Naive B cell (primary cell): ENCODE measurements around the gene MKRN1. TPM values are rescaled to one million over a fixed set of nuclear protein-coding genes. Genes with fewer than 3 reads are reported as not detected.
"Not testable (repeated sequence)": the region's sequence is repeated elsewhere in the genome, so short reads cannot be mapped to it uniquely, and the experiment has no call there.

Source experiments
- ATAC-seq, 2 donors: fragments of 150-1000 bp; cut with Tn5 transposase; 2 replicates each; pipeline ENCODE4 v1.10.0; 2021; ENCODE audit warnings: low read depth in 2 of 2, mild to moderate bottlenecking in 2 of 2, moderate library complexity in 2 of 2
- DNase-seq: peaks from one replicate; pipeline ENCODE4 v3.0.0; 2022
- H3K27ac Mint-ChIP-seq, 6 donors: one replicate each; pipeline ENCODE4 v1.8.0; 2020 to 2022; ENCODE audit warnings: mild to moderate bottlenecking in 6 of 6, mixed read lengths in 6 of 6, moderate library complexity in 5 of 6, inconsistent platforms in 2 of 6
- H3K27me3 Mint-ChIP-seq, 3 donors: one replicate each; pipeline ENCODE4 v1.8.0; 2021 to 2022; ENCODE audit warnings: mixed read lengths in 3 of 3, mild to moderate bottlenecking in 1 of 3
- H3K36me3 Mint-ChIP-seq, 2 donors: one replicate each; pipeline ENCODE4 v1.8.0; 2020 to 2022; ENCODE audit warnings: mixed read lengths in 2 of 2, inconsistent platforms in 1 of 2, mild to moderate bottlenecking in 1 of 2
- H3K4me1 Mint-ChIP-seq, 3 donors: one replicate each; pipeline ENCODE4 v1.8.0; 2020 to 2022; ENCODE audit warnings: mixed read lengths in 3 of 3, inconsistent platforms in 1 of 3, mild to moderate bottlenecking in 1 of 3, moderate library complexity in 1 of 3
- H3K4me3 Mint-ChIP-seq, 8 donors: one replicate each; pipeline ENCODE4 v1.8.0; 2020 to 2022; ENCODE audit warnings: mild to moderate bottlenecking in 8 of 8, mixed read lengths in 8 of 8, moderate library complexity in 8 of 8, inconsistent platforms in 2 of 8
- H3K9me3 Mint-ChIP-seq, 7 donors: one replicate each; pipeline ENCODE4 v1.8.0; 2020 to 2022; ENCODE audit warnings: mixed read lengths in 7 of 7, mild to moderate bottlenecking in 5 of 7, inconsistent platforms in 2 of 7, moderate library complexity in 1 of 7
- polyA plus RNA-seq, 6 donors: library from polyadenylated mRNA; unstranded; fragments of 300-500 nt; fragmentation: Illumina TruSeq; gene quantifications; one replicate each; pipeline ENCODE4 v1.2.3, GENCODE V29; 2021; ENCODE audit warnings: low read depth in 6 of 6

The MKRN1 gene
- polyA plus RNA-seq, 6 donors from 2014 or later: 99.0 to 151 (median 120) TPM

DNA sequence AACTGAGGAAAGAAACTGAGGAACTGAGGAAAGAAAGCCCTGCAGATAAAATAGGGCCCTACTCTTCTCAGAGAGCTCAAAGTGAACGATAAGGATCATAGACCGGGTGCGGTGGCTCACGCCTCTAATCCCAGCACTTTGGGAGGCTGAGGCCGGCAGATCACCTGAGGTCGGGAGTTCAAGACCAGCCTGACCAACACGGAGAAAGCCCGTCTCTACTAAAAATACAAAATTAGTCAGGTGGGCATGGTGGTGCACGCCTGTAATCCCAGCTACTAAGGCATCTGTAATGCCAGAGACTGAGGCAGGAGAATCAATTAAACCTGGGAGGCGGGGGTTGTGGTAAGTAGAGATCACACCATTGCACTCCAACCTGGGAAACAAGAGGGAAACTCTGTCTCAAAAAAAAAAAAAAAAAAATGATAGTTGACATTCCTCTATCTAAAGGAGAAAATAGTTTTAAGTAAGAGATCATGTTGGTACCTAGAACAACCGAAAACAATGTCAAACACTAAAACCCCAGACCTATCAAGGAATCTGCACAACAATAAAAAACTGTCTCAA lies 2.5 kb downstream of the MKRN1 start:
- Mint-ChIP-seq H3K4me1 (peaks cover 14 to 40% (median 28%) of the 10 kb centered on the region in 3 donors), H3K36me3 (no peaks in the 10 kb centered on the region), H3K27me3 (no peaks in the 10 kb centered on the region), H3K4me3 (peak overlapping the region; percentile 89 to 100 (median 98)), H3K27ac (peak overlapping the region in 4 of 6 donors; percentile 87 to 95 (median 92)), H3K9me3 (no peaks in the 10 kb centered on the region)
- no peak for ATAC-seq
- no peak for DNase-seq

GRCh38 chr7:140475747-140476333 lies 3.5 kb downstream of the MKRN1 start:
- Mint-ChIP-seq H3K27ac (peak overlapping the region in 3 of 6 donors; percentile 66 to 95 (median 80)), H3K36me3 (no peaks in the 10 kb centered on the region), H3K27me3 (no peaks in the 10 kb centered on the region)

DNA sequence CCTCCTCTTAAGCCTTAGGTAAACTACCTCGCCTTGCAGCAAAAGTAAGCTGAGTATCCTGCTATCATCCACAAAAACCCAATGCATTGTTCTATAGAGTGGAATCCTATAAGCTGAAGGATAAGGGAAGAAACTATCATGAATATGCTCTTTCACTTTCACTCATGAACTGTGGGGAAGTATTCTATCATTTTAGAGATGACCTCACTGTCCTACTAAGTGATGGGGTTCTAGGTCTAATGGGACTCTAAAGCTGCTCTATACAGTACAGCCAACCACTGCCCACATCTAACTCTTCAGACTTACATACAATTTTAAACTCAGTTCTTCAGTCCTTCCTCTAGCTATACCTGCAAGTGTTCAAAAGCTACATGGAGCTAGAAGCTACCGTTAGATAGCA lies 16.2 kb downstream of the MKRN1 start:
- peaks cover 4 to 8% of the 10 kb centered on the region in 2 donors for H3K36me3 Mint-ChIP-seq

More at GRCh38 chr7:140475747-140476333, 3.5 kb downstream of the MKRN1 start:
- peaks cover 17 to 41% (median 32%) of the 10 kb centered on the region in 3 donors for H3K4me1 Mint-ChIP-seq
- peak; percentile 49 for DNase-seq
- H3K4me3 Mint-ChIP-seq: peak overlapping the region in 6 of 8 donors; percentile 31 to 82 (median 53)
- H3K9me3 Mint-ChIP-seq: no peaks in the 10 kb centered on the region
- no peak for ATAC-seq

DNA sequence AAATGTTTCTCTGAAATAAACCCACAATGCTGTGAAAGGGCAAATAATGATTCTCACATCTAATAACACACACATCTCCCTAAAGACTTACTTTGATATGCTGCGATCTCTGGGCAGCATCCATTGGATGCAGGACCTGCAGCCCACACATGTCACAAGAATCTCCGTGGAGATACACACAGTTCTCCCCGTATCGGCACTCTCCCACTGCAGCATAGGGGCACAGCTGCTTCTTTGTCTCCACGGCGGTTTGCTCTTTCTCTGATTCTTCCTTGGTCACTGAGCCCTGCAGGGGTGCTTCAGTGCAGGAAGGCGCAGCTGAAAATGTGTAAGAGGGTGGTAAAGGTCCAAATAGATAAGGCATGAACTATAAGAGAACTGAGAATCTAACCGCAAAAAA lies 20.4 kb downstream of the MKRN1 start:
- H3K4me3 Mint-ChIP-seq: no peak overlapping the region
- peaks cover 24 to 28% of the 10 kb centered on the region in 2 donors for H3K36me3 Mint-ChIP-seq

More for the DNA sequence above, 16.2 kb downstream of the MKRN1 start:
- peaks cover 3 to 13% (median 7%) of the 10 kb centered on the region in 3 donors for H3K4me1 Mint-ChIP-seq
- ATAC-seq (no peak), DNase-seq (no peak)
- H3K9me3 Mint-ChIP-seq: no peaks in the 10 kb centered on the region
- no peak overlapping the region for H3K27ac Mint-ChIP-seq
- no peaks in the 10 kb centered on the region for H3K27me3 Mint-ChIP-seq
- H3K4me3 Mint-ChIP-seq: no peak overlapping the region

DNA sequence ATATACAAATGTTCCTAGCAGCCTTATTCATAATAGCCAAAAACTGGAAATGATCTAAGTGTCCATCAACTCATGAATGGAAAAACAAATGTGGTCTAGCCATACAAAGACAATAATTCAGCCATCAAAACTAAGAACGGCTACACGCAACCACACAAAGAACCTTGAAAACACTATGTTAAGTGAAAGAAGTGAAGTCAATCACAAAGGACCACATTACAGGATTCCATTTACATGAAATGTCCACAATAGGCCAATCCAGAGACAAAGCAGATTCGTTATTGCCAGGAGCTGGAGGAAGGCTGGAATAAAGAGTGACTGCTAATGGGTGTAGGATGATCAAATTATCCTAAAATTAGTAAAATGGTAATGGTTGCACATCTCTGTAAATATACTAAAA lies 21.1 kb downstream of the MKRN1 start:
- H3K4me1 Mint-ChIP-seq: peaks cover 0 to 8% (median 4%) of the 10 kb centered on the region in 3 donors
- no peaks in the 10 kb centered on the region for H3K9me3 Mint-ChIP-seq
- peaks cover 24 to 29% of the 10 kb centered on the region in 2 donors for H3K36me3 Mint-ChIP-seq
- DNase-seq (no peak), ATAC-seq (no peak)
- no peaks in the 10 kb centered on the region for H3K27me3 Mint-ChIP-seq
- no peak overlapping the region for H3K4me3 Mint-ChIP-seq
- H3K27ac Mint-ChIP-seq: no peak overlapping the region

More for the DNA sequence above, 20.4 kb downstream of the MKRN1 start:
- Mint-ChIP-seq H3K4me1 (peaks cover 0 to 8% (median 4%) of the 10 kb centered on the region in 3 donors), H3K9me3 (no peaks in the 10 kb centered on the region), H3K27ac (peak overlapping the region in 1 of 6 donors; percentile 20), H3K27me3 (no peaks in the 10 kb centered on the region)
- DNase-seq (no peak), ATAC-seq (no peak)

DNA sequence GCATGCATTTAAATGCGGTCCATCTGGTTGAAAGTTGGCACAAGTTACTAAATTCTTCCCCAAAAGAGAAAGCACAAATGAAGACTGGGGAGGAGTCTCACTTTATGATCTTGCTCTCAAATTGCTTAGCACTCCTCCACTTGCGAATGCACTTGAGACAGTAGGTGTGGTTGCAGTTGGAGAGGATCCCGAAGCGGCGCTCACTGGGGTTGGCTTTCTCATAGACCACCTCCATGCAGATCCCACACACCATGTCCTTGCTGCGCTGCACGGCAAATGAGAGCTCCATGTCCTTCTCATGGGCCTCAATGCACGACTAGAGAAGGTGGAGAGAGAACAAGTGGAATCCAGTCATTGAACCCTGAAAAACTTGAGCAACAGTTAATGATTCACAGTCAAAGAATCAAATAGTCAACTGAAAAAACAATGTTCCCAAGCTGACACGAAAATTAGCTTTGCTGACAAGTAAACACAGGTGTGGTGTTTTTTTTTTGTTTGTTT lies 22.7 kb downstream of the MKRN1 start:
- Mint-ChIP-seq H3K36me3 (peaks cover 32 to 38% of the 10 kb centered on the region in 2 donors), H3K4me1 (peaks cover 5 to 18% (median 9%) of the 10 kb centered on the region in 3 donors), H3K27me3 (no peaks in the 10 kb centered on the region), H3K27ac (no peak overlapping the region), H3K9me3 (no peaks in the 10 kb centered on the region), H3K4me3 (no peak overlapping the region)
- DNase-seq (no peak), ATAC-seq (no peak)

- Mint-ChIP-seq H3K9me3 (no peaks in the 10 kb centered on the region), H3K4me3 (no peak overlapping the region), H3K36me3 (peaks cover 32 to 38% of the 10 kb centered on the region in 2 donors), H3K27ac (no peak overlapping the region), H3K4me1 (peaks cover 7 to 19% (median 14%) of the 10 kb centered on the region in 3 donors), H3K27me3 (no peaks in the 10 kb centered on the region)
- DNase-seq (no peak), ATAC-seq (no peak)
Measured at GRCh38 chr7:140455743-140456142, 23.6 kb downstream of the MKRN1 start.

DNA sequence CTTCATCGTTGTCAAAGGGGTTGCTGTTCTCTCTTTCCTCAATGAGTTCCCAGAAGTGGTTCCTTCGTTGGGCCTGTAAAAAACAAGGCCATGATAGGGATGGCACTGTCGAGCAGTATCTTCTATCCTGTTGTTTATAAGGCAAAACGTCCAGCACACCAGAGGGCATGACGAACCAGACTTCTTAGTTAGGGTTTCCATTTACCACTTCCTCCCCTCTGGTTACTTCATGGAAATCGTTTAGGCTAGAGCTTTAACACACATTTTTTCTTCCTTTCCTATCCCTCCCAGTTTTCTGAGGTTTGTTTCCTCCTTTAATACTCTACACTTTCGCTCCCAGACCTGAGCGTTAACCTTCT lies 24.7 kb downstream of the MKRN1 start:
- peak overlapping the region in 2 of 6 donors; percentile 10 to 56 for H3K27ac Mint-ChIP-seq
- ATAC-seq (no peak), DNase-seq (no peak)
- H3K36me3 Mint-ChIP-seq: peaks cover 32 to 38% of the 10 kb centered on the region in 2 donors
- peaks cover 18 to 22% (median 21%) of the 10 kb centered on the region in 3 donors for H3K4me1 Mint-ChIP-seq
- no peaks in the 10 kb centered on the region for H3K9me3 Mint-ChIP-seq
- no peak overlapping the region for H3K4me3 Mint-ChIP-seq
- no peaks in the 10 kb centered on the region for H3K27me3 Mint-ChIP-seq

DNA sequence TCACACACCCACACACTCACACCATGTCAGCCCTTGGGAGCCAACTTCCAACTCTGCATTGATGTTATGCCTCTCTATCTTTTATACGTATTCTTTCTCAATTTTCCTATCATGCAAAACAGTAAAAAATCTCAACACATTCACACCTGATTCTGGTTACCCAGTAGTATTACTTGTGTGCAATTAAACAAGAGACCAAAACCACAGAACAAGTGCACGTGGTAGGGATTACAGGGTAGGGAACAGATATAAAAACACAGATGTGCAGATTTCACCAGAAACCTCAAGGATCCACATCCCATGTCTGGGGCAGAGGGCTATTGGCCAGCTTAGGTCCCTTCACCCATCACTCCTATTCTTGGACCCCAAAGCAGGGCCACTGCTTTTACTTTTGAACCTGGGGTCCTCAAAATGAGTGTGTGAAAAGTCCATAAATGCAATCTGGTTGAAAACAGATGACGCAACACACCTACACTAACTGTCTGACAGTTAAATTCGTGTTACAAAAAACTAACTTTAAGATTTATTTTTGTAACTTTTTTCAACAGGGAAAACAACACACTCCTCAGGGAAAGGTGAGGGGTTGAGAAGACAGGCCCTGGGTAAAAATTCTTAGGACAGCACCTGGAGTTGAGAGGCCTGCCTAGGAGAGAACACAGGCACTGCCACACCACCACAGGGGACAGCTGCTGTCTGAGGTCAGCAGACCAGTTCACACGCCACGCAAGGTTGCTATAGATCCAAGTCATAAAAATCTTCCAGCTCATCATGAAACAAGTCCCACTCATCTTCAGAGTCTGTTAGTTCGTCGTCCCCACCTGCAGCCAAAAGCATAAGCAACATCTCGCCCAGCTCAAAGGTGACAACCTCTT lies 25.3 kb downstream of the MKRN1 start:
- Mint-ChIP-seq H3K36me3 (peaks cover 32 to 38% of the 10 kb centered on the region in 2 donors), H3K4me1 (peaks cover 24 to 25% (median 24%) of the 10 kb centered on the region in 3 donors), H3K27ac (peak overlapping the region in 1 of 6 donors; percentile 10)
- not testable (repeated sequence) for H3K9me3 Mint-ChIP-seq, H3K4me3 Mint-ChIP-seq, DNase-seq, H3K27me3 Mint-ChIP-seq, ATAC-seq

GRCh38 chr7:140453273-140453672 lies 26.0 kb downstream of the MKRN1 start:
- DNase-seq (no peak), ATAC-seq (no peak)
- Mint-ChIP-seq H3K36me3 (peaks cover 32 to 34% of the 10 kb centered on the region in 2 donors), H3K4me1 (peaks cover 21 to 25% (median 24%) of the 10 kb centered on the region in 3 donors), H3K4me3 (no peak overlapping the region), H3K27me3 (no peaks in the 10 kb centered on the region), H3K9me3 (no peaks in the 10 kb centered on the region), H3K27ac (no peak overlapping the region)

- DNase-seq: no peak
Measured at GRCh38 chr7:140451716-140452115, 27.6 kb downstream of the MKRN1 start.

DNA sequence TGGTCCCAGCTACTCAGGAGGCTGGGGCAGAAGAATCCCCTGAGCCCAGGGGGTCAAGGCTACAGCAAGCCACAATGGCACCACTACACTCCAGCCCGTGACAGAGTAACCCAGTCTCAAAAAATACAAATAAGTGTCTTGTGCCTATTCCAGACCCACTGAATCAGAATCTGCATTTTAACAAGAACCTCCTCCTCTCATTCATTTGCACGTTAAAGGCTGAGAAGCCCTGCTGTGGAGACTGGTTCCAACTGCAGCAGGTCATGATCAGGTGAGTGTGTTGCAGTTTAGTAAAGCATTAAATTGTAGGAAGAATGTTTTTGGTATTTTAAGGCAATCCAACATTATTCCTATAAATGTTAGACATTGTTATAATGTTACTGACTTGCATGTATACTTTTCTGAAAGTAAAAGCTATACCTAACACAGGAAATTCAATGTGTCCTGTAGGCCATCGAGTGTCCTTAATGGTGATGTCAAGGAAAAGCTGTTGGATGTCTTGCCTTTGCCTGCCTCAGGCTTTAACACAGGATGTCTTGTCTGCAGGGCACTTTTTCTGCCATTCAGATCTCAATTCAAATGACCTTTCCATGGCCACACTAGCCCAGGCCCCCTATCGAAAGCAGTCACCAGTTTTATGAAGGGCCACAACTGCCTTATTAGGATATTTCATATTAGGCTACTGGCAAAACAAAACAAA lies 30.4 kb downstream of the MKRN1 start:
- Mint-ChIP-seq H3K27ac (no peak overlapping the region), H3K4me1 (peaks cover 21 to 28% (median 21%) of the 10 kb centered on the region in 3 donors), H3K9me3 (no peaks in the 10 kb centered on the region), H3K4me3 (no peak overlapping the region), H3K27me3 (no peaks in the 10 kb centered on the region), H3K36me3 (peaks cover 7 to 11% of the 10 kb centered on the region in 2 donors)
- DNase-seq (no peak), ATAC-seq (no peak)

More at GRCh38 chr7:140451716-140452115, 27.6 kb downstream of the MKRN1 start:
- Mint-ChIP-seq H3K4me1 (peaks cover 21 to 29% (median 28%) of the 10 kb centered on the region in 3 donors), H3K27me3 (no peaks in the 10 kb centered on the region), H3K36me3 (peaks cover 30 to 31% of the 10 kb centered on the region in 2 donors), H3K27ac (peak overlapping the region in 3 of 6 donors; percentile 4 to 65 (median 6)), H3K9me3 (no peaks in the 10 kb centered on the region), H3K4me3 (peak overlapping the region in 1 of 8 donors; percentile 19)
- no peak for ATAC-seq

- H3K9me3 Mint-ChIP-seq: no peaks in the 10 kb centered on the region
- H3K27ac Mint-ChIP-seq: no peak overlapping the region
- peaks cover 21 to 28% (median 23%) of the 10 kb centered on the region in 3 donors for H3K4me1 Mint-ChIP-seq
- peaks cover 6% of the 10 kb centered on the region in 2 donors for H3K36me3 Mint-ChIP-seq
- H3K4me3 Mint-ChIP-seq: no peak overlapping the region
- ATAC-seq: no peak
- H3K27me3 Mint-ChIP-seq: no peaks in the 10 kb centered on the region
- DNase-seq: no peak
Measured at GRCh38 chr7:140447841-140448240, 31.5 kb downstream of the MKRN1 start.
